ENCODE data around the gene BTRC.

The BTRC gene

GRCh38 chr10:101557541-101557940 is 203.6 kb downstream of the BTRC start:
- DNase-seq = no peak

- DNase-seq = no peak
These were observed 204.2 kb downstream of the BTRC start for GRCh38 chr10:101558204-101558603.

GRCh38 chr10:101558671-101559595 is 205.0 kb downstream of the BTRC start:
- DNase-seq = no peak

- no peak for DNase-seq
These were observed 205.8 kb downstream of the BTRC start for GRCh38 chr10:101559596-101560297.

GRCh38 chr10:101560298-101561067 is 206.5 kb downstream of the BTRC start:
- no peak for DNase-seq

- no peak for DNase-seq
These were observed 207.3 kb downstream of the BTRC start for GRCh38 chr10:101561068-101561915.

- no peak for DNase-seq
These were observed 208.3 kb downstream of the BTRC start for GRCh38 chr10:101562231-101562630.

- DNase-seq = no peak
These were observed 209.0 kb downstream of the BTRC start for GRCh38 chr10:101563007-101563406.

GRCh38 chr10:101563497-101564040 is 209.6 kb downstream of the BTRC start:
- DNase-seq = no peak

- DNase-seq = no peak
These were observed 210.6 kb downstream of the BTRC start for GRCh38 chr10:101564490-101564991.

GRCh38 chr10:101565370-101565900 is 211.5 kb downstream of the BTRC start:
- DNase-seq = no peak

GRCh38 chr10:101565936-101566332 is 212.0 kb downstream of the BTRC start:
- DNase-seq = no peak

GRCh38 chr10:101566333-101567164 is 212.6 kb downstream of the BTRC start:
- no peak for DNase-seq

GRCh38 chr10:101567165-101568006 is 213.4 kb downstream of the BTRC start:
- no peak for DNase-seq

- no peak for DNase-seq
These were observed 214.2 kb downstream of the BTRC start for GRCh38 chr10:101568054-101568745.

GRCh38 chr10:101569323-101569621 is 215.3 kb downstream of the BTRC start:
- DNase-seq = no peak

GRCh38 chr10:101569622-101570427 is 215.9 kb downstream of the BTRC start:
- DNase-seq = peak; percentile 28

Data from NCI-H1048 (cell line).